LNCaP clone FGC (cell line): ENCODE results near the gene SETD1A.
A peak's percentile ranks its signal among the peaks of the same experiment; 100 is the strongest.

Experiments
- DNase-seq: peaks from one replicate; pipeline ENCODE4 v3.0.0-alpha.2; 2011; ENCODE audit warnings: low read depth
- H3K4me3 ChIP-seq: 2 replicates; pipeline ENCODE4 v1.5.1; 2011; ENCODE audit warnings: mild to moderate bottlenecking, low read depth, low read length, control low read depth
- CTCF ChIP-seq: IDR thresholded peaks from 2 replicates; pipeline ENCODE4 v1.5.1; 2012; ENCODE audit warnings: mild to moderate bottlenecking; ENCODE audit not compliant: control insufficient read depth, insufficient read depth; ENCODE audit errors: extremely low read depth

SETD1A gene

GRCh38 chr16:30921459-30921747, 36.2 kb upstream of the SETD1A start:
- TF ChIP-seq CTCF = no peak
- DNase-seq = no peak
- H3K4me3 ChIP-seq = peak overlapping the region; percentile 55

GRCh38 chr16:30921748-30922419, 35.7 kb upstream of the SETD1A start:
- peak; percentile 92 for TF ChIP-seq CTCF
- H3K4me3 ChIP-seq = peak overlapping the region; percentile 55
- peak; percentile 73 for DNase-seq

GRCh38 chr16:30922420-30922959, 35.1 kb upstream of the SETD1A start:
- H3K4me3 ChIP-seq = peak overlapping the region; percentile 55
- no peak for TF ChIP-seq CTCF
- DNase-seq = peak; percentile 99

GRCh38 chr16:30922960-30923535, 34.5 kb upstream of the SETD1A start:
- DNase-seq = peak; percentile 100
- H3K4me3 ChIP-seq = peak overlapping the region; percentile 55
- TF ChIP-seq CTCF = no peak

GRCh38 chr16:30923554-30924075, 33.9 kb upstream of the SETD1A start, which contains the start of gene FBXL19:
Gene FBXL19, plus strand, starts transcription at chr16:30923572. Its CDS starts 2,183 bp downstream, at chr16:30925755.
- TF ChIP-seq CTCF = no peak
- DNase-seq = no peak
- peak within 1 kb of the TSS; percentile 55 for H3K4me3 ChIP-seq

- H3K4me3 ChIP-seq = peak overlapping the region; percentile 55
- no peak for TF ChIP-seq CTCF
- no peak for DNase-seq
These were observed 33.3 kb upstream of the SETD1A start for GRCh38 chr16:30924076-30924912.
